PC-3 (cell line): ENCODE measurements around the gene SLC26A1. TPM values are rescaled to one million over a fixed set of nuclear protein-coding genes. Genes with fewer than 3 reads are reported as not detected.

Source experiments
- ATAC-seq: fragments of 200-7000 bp; cut with Tn5 transposase; 2 replicates; pipeline ENCODE4 v1.9.1; 2020; ENCODE audit warnings: mild to moderate bottlenecking, moderate library complexity
- BruUV-seq: library from RNA; stranded (reverse); fragments of 400-500 nt; replicated peaks from 2 replicates; lab custom pipeline; 2021; lab: Mats Ljungman, UMichigan
- CTCF ChIA-PET: fragments of 300-600 bp; sonication (Branson Sonifier 250); formaldehyde crosslinking; loops from one replicate; lab custom pipeline; 2022; ENCODE audit warnings: antibody characterized with exemption; lab: Charles Lee
- POLR2A ChIA-PET: fragments of 300-600 bp; sonication (Branson Sonifier 250); formaldehyde crosslinking; loops from one replicate; lab custom pipeline; 2022; ENCODE audit warnings: antibody characterized with exemption; ENCODE audit not compliant: unreplicated experiment; lab: Charles Lee
- DNase-seq: peaks from one replicate; pipeline ENCODE4 v3.0.0-alpha.2; 2015
- H2AFZ ChIP-seq: fragments of 300-600 bp; sonication (generic); 2 replicates; pipeline ENCODE4 v1.6.0; 2016; ENCODE audit warnings: antibody characterized with exemption, low read length
- H3F3A ChIP-seq: fragments of 300-600 bp; sonication (generic); one replicate; pipeline ENCODE4 v1.6.0; 2017; ENCODE audit warnings: antibody characterized with exemption, low read length, control low read depth, mild to moderate bottlenecking; ENCODE audit not compliant: unreplicated experiment
- H3K27ac ChIP-seq: fragments of 300-600 bp; sonication (generic); 2 replicates; pipeline ENCODE4 v1.5.1; 2016; ENCODE audit warnings: mild to moderate bottlenecking, low read length
- H3K27me3 ChIP-seq: fragments of 300-600 bp; sonication (generic); 2 replicates; pipeline ENCODE4 v1.6.1; 2016; ENCODE audit warnings: low read length, mixed read lengths
- H3K36me3 ChIP-seq: fragments of 300-600 bp; sonication (generic); 2 replicates; pipeline ENCODE4 v1.6.1; 2016; ENCODE audit warnings: low read depth, mixed run types, low read length, mixed read lengths
- H3K4me1 ChIP-seq: fragments of 300-600 bp; sonication (generic); 2 replicates; pipeline ENCODE4 v1.5.1; 2016; ENCODE audit warnings: low read length; ENCODE audit not compliant: insufficient read depth
- H3K4me2 ChIP-seq: fragments of 300-600 bp; sonication (generic); 2 replicates; pipeline ENCODE4 v1.6.0; 2016; ENCODE audit warnings: low read length
- H3K4me3 ChIP-seq: fragments of 300-600 bp; sonication (generic); 2 replicates; pipeline ENCODE4 v1.5.1; 2016; ENCODE audit warnings: mild to moderate bottlenecking, low read length, mixed read lengths
- H3K79me2 ChIP-seq: fragments of 300-600 bp; sonication (generic); 2 replicates; pipeline ENCODE4 v1.6.1; 2017; ENCODE audit warnings: low read length, mixed read lengths
- H3K9ac ChIP-seq: fragments of 300-600 bp; sonication (generic); 2 replicates; pipeline ENCODE4 v1.6.0; 2016; ENCODE audit warnings: mild to moderate bottlenecking, low read length
- H3K9me2 ChIP-seq: fragments of 300-600 bp; sonication (generic); replicated peaks from 2 replicates; pipeline ENCODE4 v1.6.1; 2016; ENCODE audit warnings: mixed run types, low read length, mixed read lengths
- H3K9me3 ChIP-seq: fragments of 300-600 bp; sonication (generic); 2 replicates; pipeline ENCODE4 v1.6.1; 2016; ENCODE audit warnings: low read length, mixed read lengths
- H4K20me1 ChIP-seq: fragments of 300-600 bp; sonication (generic); 2 replicates; pipeline ENCODE4 v1.6.1; 2016; ENCODE audit warnings: low read length, mixed read lengths
- CTCF ChIP-seq: fragments of 300-600 bp; sonication (generic); conservative IDR thresholded peaks from 2 replicates; pipeline ENCODE4 v1.5.1; 2017; ENCODE audit warnings: antibody characterized with exemption, low read depth, mild to moderate bottlenecking, low read length
- EZH2 ChIP-seq: fragments of 300-600 bp; sonication (generic); IDR thresholded peaks from one replicate; pipeline ENCODE4 v1.6.1; 2017; ENCODE audit warnings: antibody characterized with exemption, mild to moderate bottlenecking, low read length; ENCODE audit not compliant: unreplicated experiment
- EZH2phosphoT487 ChIP-seq: fragments of 300-600 bp; sonication (generic); IDR thresholded peaks from 2 replicates; pipeline ENCODE4 v1.6.1; 2018; ENCODE audit warnings: mild to moderate bottlenecking, antibody characterized with exemption, low read length, borderline replicate concordance
- intact Hi-C: fragments of 100-400 bp; cut with micrococcal nuclease; formaldehyde crosslinking; loops from 2 replicates; pipeline ENCODE4 v1.9.0; 2023
- total RNA-seq: library from RNA; depleted of rRNA; stranded (reverse); fragments of >200 nt; gene quantifications from 2 replicates; pipeline ENCODE4 v1.2.3, GENCODE V29; 2014

SLC26A1 gene
- total RNA-seq, 1 experiment from 2014 or later = not detected

- Histone ChIP-seq H3K4me1 (no peaks in the 10 kb centered on the region), H3K9me3 (no peaks in the 10 kb centered on the region), H3K27ac (no peak overlapping the region), H3K4me2 (no peak overlapping the region), H3F3A (no peaks in the 10 kb centered on the region), H4K20me1 (no peaks in the 10 kb centered on the region), H3K36me3 (no peaks in the 10 kb centered on the region), H3K4me3 (no peak overlapping the region), H3K9me2 (no peaks in the 10 kb centered on the region), H3K27me3 (peaks cover 10% of the 10 kb centered on the region; the same call in 1 of the 2 replicates), H3K79me2 (no peaks in the 10 kb centered on the region), H3K9ac (no peak overlapping the region), H2AFZ (no peak overlapping the region)
- ATAC-seq (no peak), DNase-seq (no peak)
- TF ChIP-seq EZH2phosphoT487 (no peak), EZH2 (no peak), CTCF (no peak)
- no TSS peak for BruUV-seq
- intact Hi-C loops = no loop called here
- POLR2A ChIA-PET = no interaction called here
- CTCF ChIA-PET = no interaction called here
Observed at GRCh38 chr4:1004071-1004418, 10.8 kb upstream of the SLC26A1 start.

GRCh38 chr4:1003271-1004070 lies 10.3 kb upstream of the SLC26A1 start:
- H3K4me3 ChIP-seq = no peak overlapping the region
- ChIA-PET POLR2A (no interaction called here), CTCF (no interaction called here)
- no peaks in the 10 kb centered on the region for H3F3A ChIP-seq
- peaks cover 6% of the 10 kb centered on the region; the same call in 1 of the 2 replicates for H3K27me3 ChIP-seq
- H2AFZ ChIP-seq = no peak overlapping the region
- no peaks in the 10 kb centered on the region for H3K4me1 ChIP-seq
- no peak for DNase-seq
- no TSS peak for BruUV-seq
- no peak overlapping the region for H3K9ac ChIP-seq
- intact Hi-C loops = no loop called here
- TF ChIP-seq EZH2 (no peak), EZH2phosphoT487 (no peak), CTCF (no peak)
- H3K9me2 ChIP-seq = no peaks in the 10 kb centered on the region
- H3K79me2 ChIP-seq = no peaks in the 10 kb centered on the region
- no peak overlapping the region for H3K27ac ChIP-seq
- no peak overlapping the region for H3K4me2 ChIP-seq
- ATAC-seq = no peak
- H3K36me3 ChIP-seq = no peaks in the 10 kb centered on the region
- no peaks in the 10 kb centered on the region for H3K9me3 ChIP-seq
- H4K20me1 ChIP-seq = no peaks in the 10 kb centered on the region

GRCh38 chr4:1002631-1003251 lies 9.5 kb upstream of the SLC26A1 start:
- Histone ChIP-seq H3K36me3 (no peaks in the 10 kb centered on the region), H3K9me2 (no peaks in the 10 kb centered on the region), H2AFZ (no peak overlapping the region), H3K79me2 (no peaks in the 10 kb centered on the region), H3K9me3 (no peaks in the 10 kb centered on the region), H4K20me1 (no peaks in the 10 kb centered on the region), H3K4me3 (no peak overlapping the region), H3K9ac (no peak overlapping the region), H3K27me3 (peaks cover 11% of the 10 kb centered on the region), H3K27ac (no peak overlapping the region), H3K4me2 (no peak overlapping the region), H3K4me1 (no peaks in the 10 kb centered on the region), H3F3A (no peaks in the 10 kb centered on the region)
- ChIA-PET CTCF (no interaction called here), POLR2A (no interaction called here)
- intact Hi-C loops = no loop called here
- BruUV-seq = no TSS peak
- ATAC-seq (no peak), DNase-seq (no peak)
- TF ChIP-seq CTCF (no peak), EZH2 (no peak)
